Fibroblast of lung (primary cell): ENCODE data around the gene UNC13C.

Source experiments
- EZH2 ChIP-seq: IDR thresholded peaks from 2 replicates; pipeline ENCODE4 v1.5.1; 2012; ENCODE audit warnings: low read length, control low read depth, mild to moderate bottlenecking; ENCODE audit errors: missing control alignments
- TF ChIP-seq, protein P1 (sequence below), 2 donors: IDR thresholded peaks in 1 of 2; conservative IDR thresholded peaks in 1 of 2; 1 replicate in 1 of 2; 2 replicates in 1 of 2; pipeline ENCODE4 v1.5.1; 2011 to 2012; ENCODE audit warnings: low read length in 2 of 2, control low read depth in 1 of 2, inconsistent platforms in 1 of 2, low read depth in 1 of 2, mild to moderate bottlenecking in 1 of 2

DNA sequence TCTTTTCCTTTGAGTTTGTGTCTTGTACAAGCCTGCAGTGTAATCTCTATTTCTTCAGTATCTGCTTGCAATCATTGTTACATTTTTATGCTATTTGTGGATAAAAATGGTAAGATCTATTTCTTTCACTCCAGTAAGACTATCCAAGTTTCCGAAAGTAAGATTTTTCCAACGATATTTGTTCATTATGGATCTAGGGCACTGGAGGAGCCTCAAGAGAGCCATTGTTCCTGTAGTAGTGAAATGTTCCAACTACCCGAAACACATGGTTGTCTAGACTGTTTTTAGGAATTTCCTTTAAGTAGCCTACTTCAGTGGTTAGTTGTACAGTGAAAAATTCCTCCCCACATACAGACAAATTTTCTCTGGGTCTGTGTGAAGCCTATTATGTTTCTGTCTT is 621.1 kb downstream of the UNC13C start:
- TF ChIP-seq, protein P1, sequence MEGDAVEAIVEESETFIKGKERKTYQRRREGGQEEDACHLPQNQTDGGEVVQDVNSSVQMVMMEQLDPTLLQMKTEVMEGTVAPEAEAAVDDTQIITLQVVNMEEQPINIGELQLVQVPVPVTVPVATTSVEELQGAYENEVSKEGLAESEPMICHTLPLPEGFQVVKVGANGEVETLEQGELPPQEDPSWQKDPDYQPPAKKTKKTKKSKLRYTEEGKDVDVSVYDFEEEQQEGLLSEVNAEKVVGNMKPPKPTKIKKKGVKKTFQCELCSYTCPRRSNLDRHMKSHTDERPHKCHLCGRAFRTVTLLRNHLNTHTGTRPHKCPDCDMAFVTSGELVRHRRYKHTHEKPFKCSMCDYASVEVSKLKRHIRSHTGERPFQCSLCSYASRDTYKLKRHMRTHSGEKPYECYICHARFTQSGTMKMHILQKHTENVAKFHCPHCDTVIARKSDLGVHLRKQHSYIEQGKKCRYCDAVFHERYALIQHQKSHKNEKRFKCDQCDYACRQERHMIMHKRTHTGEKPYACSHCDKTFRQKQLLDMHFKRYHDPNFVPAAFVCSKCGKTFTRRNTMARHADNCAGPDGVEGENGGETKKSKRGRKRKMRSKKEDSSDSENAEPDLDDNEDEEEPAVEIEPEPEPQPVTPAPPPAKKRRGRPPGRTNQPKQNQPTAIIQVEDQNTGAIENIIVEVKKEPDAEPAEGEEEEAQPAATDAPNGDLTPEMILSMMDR (conservative IDR thresholded peaks at IDR 0.05 in 1 of 2, IDR thresholded peaks at IDR 0.05 in 1 of 2; ENCODE audit: low read depth in 1 of 2, low read length in 2 of 2) = no peak
- no peak for TF ChIP-seq EZH2
